Osteocyte (in vitro differentiated cells): ENCODE results near the gene COL23A1. TPM values are rescaled to one million over a fixed set of nuclear protein-coding genes. Genes with fewer than 3 reads are reported as not detected.

Experiments used
- DNase-seq: peaks from one replicate; pipeline ENCODE4 v3.0.0; 2021; ENCODE audit warnings: mixed read lengths; ENCODE audit not compliant: unreplicated experiment; ENCODE audit errors: extremely low spot score
- H3K27ac Mint-ChIP-seq: one replicate; pipeline ENCODE4 v1.8.0; 2021; ENCODE audit warnings: mild to moderate bottlenecking, mixed read lengths; ENCODE audit not compliant: unreplicated experiment
- H3K27me3 Mint-ChIP-seq: one replicate; pipeline ENCODE4 v1.8.0; 2021; ENCODE audit warnings: mixed read lengths; ENCODE audit not compliant: unreplicated experiment
- H3K36me3 Mint-ChIP-seq: one replicate; pipeline ENCODE4 v1.8.0; 2021; ENCODE audit warnings: mixed read lengths; ENCODE audit not compliant: unreplicated experiment
- H3K4me1 Mint-ChIP-seq: one replicate; pipeline ENCODE4 v1.8.0; 2021; ENCODE audit warnings: mixed read lengths; ENCODE audit not compliant: unreplicated experiment
- H3K4me3 Mint-ChIP-seq: one replicate; pipeline ENCODE4 v1.8.0; 2021; ENCODE audit warnings: mild to moderate bottlenecking, moderate library complexity, mixed read lengths; ENCODE audit not compliant: unreplicated experiment
- H3K9me3 Mint-ChIP-seq: one replicate; pipeline ENCODE4 v1.8.0; 2021; ENCODE audit warnings: mixed read lengths; ENCODE audit not compliant: unreplicated experiment
- total RNA-seq: library from RNA; stranded (reverse); gene quantifications from 2 replicates; pipeline ENCODE4 v1.2.1, GENCODE V29; 2021
- TF ChIP-seq, protein P1 (sequence below): fragments of 200-600 bp; sonication (generic); IDR thresholded peaks from 2 replicates; pipeline ENCODE4 v1.5.0; 2021; ENCODE audit warnings: antibody characterized with exemption, mild to moderate bottlenecking, moderate library complexity

The COL23A1 gene
- total RNA-seq, 1 donor from 2014 or later, result not detected

DNA sequence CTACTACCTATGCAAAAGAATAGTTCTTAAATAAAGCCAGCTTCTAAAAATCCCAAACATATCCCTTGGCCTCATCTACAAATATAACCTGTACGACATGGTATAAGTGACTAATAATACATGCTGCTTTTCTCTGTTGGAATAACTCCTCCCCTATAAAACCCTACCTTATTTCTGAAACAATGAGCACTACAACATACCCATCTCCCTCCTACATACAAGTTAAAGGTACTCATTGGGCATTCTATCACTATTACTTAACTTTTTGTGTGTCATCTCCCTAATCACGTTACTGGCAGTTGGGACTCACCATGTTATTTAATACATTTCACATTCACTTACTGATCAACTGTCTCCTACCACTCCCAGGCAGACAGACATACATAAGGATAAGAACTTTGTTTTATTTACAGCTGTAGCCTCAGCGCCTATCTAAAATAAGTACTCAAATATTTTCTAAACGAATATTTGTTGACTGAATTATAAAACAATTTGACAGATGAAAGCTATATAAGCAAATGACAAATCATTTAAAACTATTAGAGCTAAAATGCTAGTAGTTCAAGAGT, 32.6 kb upstream of the COL23A1 start:
- no peak overlapping the region for H3K4me3 Mint-ChIP-seq
- H3K27ac Mint-ChIP-seq, result no peak overlapping the region
- H3K4me1 Mint-ChIP-seq, result peaks cover 30% of the 10 kb centered on the region
- TF ChIP-seq, protein P1, sequence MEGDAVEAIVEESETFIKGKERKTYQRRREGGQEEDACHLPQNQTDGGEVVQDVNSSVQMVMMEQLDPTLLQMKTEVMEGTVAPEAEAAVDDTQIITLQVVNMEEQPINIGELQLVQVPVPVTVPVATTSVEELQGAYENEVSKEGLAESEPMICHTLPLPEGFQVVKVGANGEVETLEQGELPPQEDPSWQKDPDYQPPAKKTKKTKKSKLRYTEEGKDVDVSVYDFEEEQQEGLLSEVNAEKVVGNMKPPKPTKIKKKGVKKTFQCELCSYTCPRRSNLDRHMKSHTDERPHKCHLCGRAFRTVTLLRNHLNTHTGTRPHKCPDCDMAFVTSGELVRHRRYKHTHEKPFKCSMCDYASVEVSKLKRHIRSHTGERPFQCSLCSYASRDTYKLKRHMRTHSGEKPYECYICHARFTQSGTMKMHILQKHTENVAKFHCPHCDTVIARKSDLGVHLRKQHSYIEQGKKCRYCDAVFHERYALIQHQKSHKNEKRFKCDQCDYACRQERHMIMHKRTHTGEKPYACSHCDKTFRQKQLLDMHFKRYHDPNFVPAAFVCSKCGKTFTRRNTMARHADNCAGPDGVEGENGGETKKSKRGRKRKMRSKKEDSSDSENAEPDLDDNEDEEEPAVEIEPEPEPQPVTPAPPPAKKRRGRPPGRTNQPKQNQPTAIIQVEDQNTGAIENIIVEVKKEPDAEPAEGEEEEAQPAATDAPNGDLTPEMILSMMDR, result no peak
- H3K9me3 Mint-ChIP-seq, result no peaks in the 10 kb centered on the region
- H3K27me3 Mint-ChIP-seq, result no peaks in the 10 kb centered on the region
- no peak for DNase-seq
- peaks cover 36% of the 10 kb centered on the region for H3K36me3 Mint-ChIP-seq

DNA sequence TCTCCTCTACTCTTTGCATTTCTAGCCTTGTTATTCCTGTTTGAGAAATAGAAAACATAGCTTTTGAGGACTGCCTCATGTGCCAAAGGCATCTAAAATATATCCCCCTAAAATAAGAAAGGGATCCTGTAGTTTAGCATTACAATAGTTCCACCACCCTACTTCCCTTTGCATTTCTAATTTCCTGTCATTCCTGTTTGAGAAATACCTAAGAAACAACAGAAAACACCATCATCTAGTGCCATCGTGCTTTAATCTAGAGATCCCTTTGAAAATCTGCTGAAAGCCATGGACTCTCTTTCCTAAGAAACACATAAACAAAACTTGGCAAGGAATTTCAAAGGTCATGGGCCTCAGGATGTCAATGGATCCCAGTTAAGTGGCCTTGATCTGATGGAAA, 29.2 kb upstream of the COL23A1 start:
- no peak overlapping the region for H3K27ac Mint-ChIP-seq
- no peak overlapping the region for H3K4me3 Mint-ChIP-seq
- no peaks in the 10 kb centered on the region for H3K27me3 Mint-ChIP-seq
- no peak for DNase-seq
- TF ChIP-seq, protein P1, result no peak
- peaks cover 13% of the 10 kb centered on the region for H3K4me1 Mint-ChIP-seq
- H3K9me3 Mint-ChIP-seq, result no peaks in the 10 kb centered on the region
- peaks cover 62% of the 10 kb centered on the region for H3K36me3 Mint-ChIP-seq

DNA sequence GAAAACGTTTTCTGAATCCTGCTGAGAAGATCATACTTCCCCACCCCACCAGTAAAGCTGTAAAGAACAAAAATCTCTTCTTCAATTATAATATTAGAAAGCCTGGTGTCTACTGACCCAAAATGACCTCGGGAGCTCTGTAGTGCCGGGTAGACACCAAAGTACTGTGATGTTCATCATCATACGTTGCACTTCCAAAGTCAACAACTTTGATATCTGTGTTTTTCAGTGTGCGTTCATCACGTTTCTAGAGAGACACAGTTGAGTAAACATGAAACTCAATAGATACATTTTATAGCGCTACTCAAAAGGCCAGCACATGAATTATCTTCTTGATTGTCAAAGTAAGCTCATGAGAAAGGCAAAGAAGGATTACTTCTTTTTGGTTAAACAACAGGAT, 22.1 kb upstream of the COL23A1 start:
- DNase-seq, result no peak
- H3K36me3 Mint-ChIP-seq, result peaks cover 63% of the 10 kb centered on the region

DNA sequence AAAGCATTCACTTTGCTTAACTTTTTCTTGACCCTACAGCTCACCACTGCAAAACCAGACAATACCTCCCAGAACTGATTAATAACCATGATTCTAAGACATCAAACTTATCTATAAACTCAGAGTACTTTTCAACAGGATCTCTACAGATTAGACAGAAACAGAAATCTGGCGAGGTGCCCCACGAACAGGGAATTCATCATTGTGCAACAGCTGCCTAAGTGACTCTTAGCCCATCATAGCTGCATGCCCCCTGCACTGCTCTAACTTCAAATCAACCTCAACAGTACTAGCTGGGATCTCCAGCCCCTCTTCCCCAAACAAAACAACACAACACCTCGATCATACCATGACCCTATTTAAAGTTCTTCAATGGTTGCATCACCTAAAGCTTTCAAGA, 16.1 kb upstream of the COL23A1 start:
- Mint-ChIP-seq H3K9me3 (no peaks in the 10 kb centered on the region), H3K27me3 (no peaks in the 10 kb centered on the region), H3K27ac (no peak overlapping the region), H3K4me3 (no peak overlapping the region), H3K4me1 (no peaks in the 10 kb centered on the region), H3K36me3 (peaks cover 55% of the 10 kb centered on the region)
- no peak for DNase-seq
- TF ChIP-seq, protein P1, result no peak

More for the DNA sequence above, 22.1 kb upstream of the COL23A1 start:
- Mint-ChIP-seq H3K4me3 (no peak overlapping the region), H3K4me1 (no peaks in the 10 kb centered on the region), H3K9me3 (no peaks in the 10 kb centered on the region), H3K27ac (peak overlapping the region; percentile 23), H3K27me3 (no peaks in the 10 kb centered on the region)
- TF ChIP-seq, protein P1, result no peak

DNA sequence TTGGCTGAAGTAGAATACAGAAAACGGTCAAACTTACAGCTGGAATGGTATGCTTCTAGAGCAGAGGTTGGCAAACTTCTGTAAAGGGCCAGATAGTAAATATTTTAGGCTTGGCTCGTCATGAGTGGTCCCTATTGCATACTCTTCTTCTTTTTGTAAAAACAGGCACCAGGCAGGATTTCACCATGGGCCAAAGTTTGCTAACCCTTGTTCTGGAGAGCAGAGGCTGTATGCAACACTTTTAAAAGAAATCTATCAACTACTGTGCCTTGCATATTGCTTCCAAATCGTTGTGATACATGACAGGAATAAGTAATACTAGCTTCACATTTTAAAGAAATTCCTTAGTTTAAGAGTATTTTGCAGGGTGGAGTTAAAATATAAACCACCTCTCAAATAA, 15.6 kb upstream of the COL23A1 start:
- H3K9me3 Mint-ChIP-seq, result no peaks in the 10 kb centered on the region
- no peak overlapping the region for H3K27ac Mint-ChIP-seq
- H3K4me3 Mint-ChIP-seq, result no peak overlapping the region
- no peak for DNase-seq
- H3K27me3 Mint-ChIP-seq, result no peaks in the 10 kb centered on the region
- H3K4me1 Mint-ChIP-seq, result no peaks in the 10 kb centered on the region
- TF ChIP-seq, protein P1, result no peak
- peaks cover 56% of the 10 kb centered on the region for H3K36me3 Mint-ChIP-seq
